ENCODE measurements around the gene EREG.

GRCh38 chr4:74338792-74339333 lies 26.1 kb upstream of the EREG start:
- TF ChIP-seq EGR1 (IDR thresholded peaks at IDR 0.05; ENCODE audit: borderline replicate concordance, low read depth, low read length) = no peak
- no peak for TF ChIP-seq SP1 (IDR thresholded peaks at IDR 0.05; ENCODE audit: low read depth, low read length)
- TF ChIP-seq POU5F1 (IDR thresholded peaks at IDR 0.05; ENCODE audit: low read depth, low read length) = no peak
- no peak for TF ChIP-seq ASH2L (IDR thresholded peaks at IDR 0.05; ENCODE audit: low read length)
- TF ChIP-seq, protein P1, sequence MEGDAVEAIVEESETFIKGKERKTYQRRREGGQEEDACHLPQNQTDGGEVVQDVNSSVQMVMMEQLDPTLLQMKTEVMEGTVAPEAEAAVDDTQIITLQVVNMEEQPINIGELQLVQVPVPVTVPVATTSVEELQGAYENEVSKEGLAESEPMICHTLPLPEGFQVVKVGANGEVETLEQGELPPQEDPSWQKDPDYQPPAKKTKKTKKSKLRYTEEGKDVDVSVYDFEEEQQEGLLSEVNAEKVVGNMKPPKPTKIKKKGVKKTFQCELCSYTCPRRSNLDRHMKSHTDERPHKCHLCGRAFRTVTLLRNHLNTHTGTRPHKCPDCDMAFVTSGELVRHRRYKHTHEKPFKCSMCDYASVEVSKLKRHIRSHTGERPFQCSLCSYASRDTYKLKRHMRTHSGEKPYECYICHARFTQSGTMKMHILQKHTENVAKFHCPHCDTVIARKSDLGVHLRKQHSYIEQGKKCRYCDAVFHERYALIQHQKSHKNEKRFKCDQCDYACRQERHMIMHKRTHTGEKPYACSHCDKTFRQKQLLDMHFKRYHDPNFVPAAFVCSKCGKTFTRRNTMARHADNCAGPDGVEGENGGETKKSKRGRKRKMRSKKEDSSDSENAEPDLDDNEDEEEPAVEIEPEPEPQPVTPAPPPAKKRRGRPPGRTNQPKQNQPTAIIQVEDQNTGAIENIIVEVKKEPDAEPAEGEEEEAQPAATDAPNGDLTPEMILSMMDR (IDR thresholded peaks at IDR 0.05; ENCODE audit: control extremely low read depth in 1 of 3, insufficient read depth in 1 of 3, low read depth in 1 of 3, low read length in 3 of 3) = no peak
- TF ChIP-seq EP300 (IDR thresholded peaks at IDR 0.05; ENCODE audit: borderline replicate concordance in 1 of 2, low read depth in 2 of 2, low read length in 2 of 2) = no peak
- TF ChIP-seq GABPA (IDR thresholded peaks at IDR 0.05; ENCODE audit: borderline replicate concordance, insufficient read depth, low read length) = no peak
